NCI-H1417 (cell line): ENCODE data around the gene CNTN5.

Source experiments
- DNase-seq, 3 experiments: peaks; one replicate each; lab custom pipeline; 2025; lab: John Stamatoyannopoulos, UW

Gene CNTN5

GRCh38 chr11:99918761-99919160, 898.0 kb downstream of the CNTN5 start:
- no peak for DNase-seq

- DNase-seq, result no peak
These were observed 900.2 kb downstream of the CNTN5 start for GRCh38 chr11:99920956-99921355.

GRCh38 chr11:99925968-99926367, 905.2 kb downstream of the CNTN5 start:
- DNase-seq, result peak in 1 of 3 experiments; percentile 23

GRCh38 chr11:99932684-99933083, 911.9 kb downstream of the CNTN5 start:
- DNase-seq, result no peak

DNA sequence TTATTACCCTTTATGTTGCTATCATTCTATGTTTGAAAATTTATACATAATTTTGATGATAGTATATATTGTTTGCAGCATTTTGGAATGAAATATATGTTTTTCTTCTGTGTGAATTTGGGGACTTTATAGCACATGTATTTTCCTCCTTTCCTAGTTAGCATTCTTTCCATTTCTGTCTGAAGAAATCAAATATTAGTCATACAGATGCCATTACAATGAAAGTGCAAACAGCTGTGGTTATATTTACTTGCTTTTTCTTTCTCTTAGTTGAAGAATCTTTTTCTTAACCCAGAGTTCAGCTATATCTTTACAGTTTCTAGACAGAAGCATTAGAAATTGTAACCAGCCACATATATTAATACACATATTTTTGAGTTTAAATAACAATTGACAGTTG, 913.3 kb downstream of the CNTN5 start:
- no peak for DNase-seq

GRCh38 chr11:99937330-99937729, 916.6 kb downstream of the CNTN5 start:
- DNase-seq, result no peak

GRCh38 chr11:99952816-99953215, 932.1 kb downstream of the CNTN5 start:
- DNase-seq, result no peak

GRCh38 chr11:99960536-99960935, 939.8 kb downstream of the CNTN5 start:
- DNase-seq, result no peak

GRCh38 chr11:99968336-99968735, 947.6 kb downstream of the CNTN5 start:
- DNase-seq, result no peak

- DNase-seq, result no peak
These were observed 953.2 kb downstream of the CNTN5 start for GRCh38 chr11:99973993-99974392.

DNA sequence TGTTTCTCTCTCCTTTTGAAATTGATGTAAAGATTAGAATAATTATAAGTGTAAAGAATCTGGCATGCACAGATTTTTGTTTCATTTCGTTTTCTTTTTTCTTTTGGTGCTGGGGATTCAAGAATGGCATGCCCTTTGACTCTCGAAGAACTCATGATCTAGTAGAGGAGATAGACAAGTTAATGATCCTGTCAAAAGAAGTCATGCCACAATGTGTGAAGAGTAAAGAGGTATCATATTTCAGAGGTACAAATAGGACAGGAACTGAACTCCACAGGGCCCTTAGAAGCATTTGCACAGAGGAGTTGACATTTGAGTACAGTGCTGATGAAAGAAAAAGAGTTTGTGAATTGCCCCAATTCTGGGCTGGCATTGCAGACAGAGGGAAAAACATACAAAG, 958.3 kb downstream of the CNTN5 start:
- DNase-seq, result peak in 1 of 3 experiments; percentile 15

GRCh38 chr11:99987821-99988470, 967.2 kb downstream of the CNTN5 start:
- DNase-seq, result no peak

- no peak for DNase-seq
These were observed 967.7 kb downstream of the CNTN5 start for GRCh38 chr11:99988471-99988837.

- DNase-seq, result no peak
These were observed 983.2 kb downstream of the CNTN5 start for GRCh38 chr11:100003985-100004384.

DNA sequence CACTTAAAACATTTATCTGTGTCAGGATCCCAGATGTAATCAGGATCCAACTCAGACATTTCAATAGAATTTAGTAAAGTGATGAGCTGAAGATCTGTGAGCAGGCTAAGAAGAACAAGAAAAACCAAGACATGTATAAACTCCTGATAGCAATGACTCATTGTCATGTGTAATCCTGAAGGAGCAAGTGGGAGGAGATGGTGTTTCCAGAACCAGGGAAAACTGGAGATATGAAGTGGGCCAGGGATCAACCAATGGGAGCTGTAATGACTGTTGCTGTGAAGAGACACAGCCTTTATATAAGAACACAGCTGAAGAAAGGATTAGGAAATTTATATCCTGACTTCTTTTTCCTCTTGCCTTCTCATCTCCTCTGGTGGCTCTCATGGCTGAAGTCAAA, 983.8 kb downstream of the CNTN5 start:
- no peak for DNase-seq

DNA sequence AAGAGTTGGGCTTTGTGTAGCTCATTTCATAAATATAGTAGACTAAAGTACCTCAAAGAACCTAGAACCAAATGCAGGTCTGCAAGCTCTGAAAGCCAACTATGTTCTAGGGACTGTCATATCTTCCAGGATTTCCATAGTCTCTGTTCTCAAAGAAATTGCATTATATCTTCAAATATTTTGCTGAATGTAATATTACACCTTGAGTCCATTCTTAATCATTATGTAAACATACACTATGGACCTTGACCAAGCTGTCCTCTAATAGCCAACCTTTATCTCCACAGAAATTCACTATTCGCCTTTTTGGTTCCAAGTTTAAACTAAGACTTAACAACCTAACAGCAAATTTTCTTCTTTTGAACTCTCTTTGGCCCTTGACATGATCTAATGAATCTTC, 987.7 kb downstream of the CNTN5 start:
- DNase-seq, result no peak

DNA sequence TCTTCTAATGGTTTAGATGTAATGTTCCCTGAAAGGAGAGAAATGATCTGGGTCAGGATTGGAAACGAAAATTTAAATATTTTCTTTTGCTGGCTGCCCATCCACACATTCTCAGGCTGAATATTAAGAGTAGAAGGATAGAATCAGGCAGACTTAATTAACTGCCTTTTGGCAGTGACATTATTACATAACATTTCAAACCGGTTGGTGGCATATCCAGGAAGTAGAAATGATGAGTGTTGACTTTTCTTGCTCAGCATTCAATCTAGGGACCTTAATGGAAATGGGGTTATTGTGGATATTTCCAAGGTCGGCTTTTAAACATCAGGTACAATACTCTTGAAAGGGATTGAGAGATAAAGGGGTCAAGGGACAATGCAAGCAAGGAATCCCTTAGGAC, 989.0 kb downstream of the CNTN5 start:
- no peak for DNase-seq

GRCh38 chr11:100010393-100010792, 989.6 kb downstream of the CNTN5 start:
- DNase-seq, result no peak

DNA sequence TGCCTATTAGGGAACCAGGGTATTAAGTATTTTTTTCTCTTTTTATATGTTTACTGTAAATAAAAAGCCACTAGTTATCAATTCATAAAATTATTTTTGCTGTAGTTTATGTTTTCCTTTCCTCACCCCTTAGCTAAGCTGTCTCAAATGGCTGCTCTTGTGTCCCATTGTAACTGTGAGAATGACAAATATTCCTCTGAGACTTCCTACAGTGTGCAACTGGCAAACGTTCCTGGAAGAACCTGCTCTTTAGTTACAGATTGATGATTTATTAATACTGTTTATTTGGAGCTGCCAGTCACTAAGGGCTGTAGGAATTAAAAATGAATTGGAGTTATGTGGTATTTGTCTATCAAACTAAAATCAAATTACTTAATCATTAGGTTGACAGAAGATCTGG, 990.9 kb downstream of the CNTN5 start:
- peak in 1 of 3 experiments; percentile 21 for DNase-seq

GRCh38 chr11:100013011-100013410, 992.3 kb downstream of the CNTN5 start:
- DNase-seq, result no peak

DNA sequence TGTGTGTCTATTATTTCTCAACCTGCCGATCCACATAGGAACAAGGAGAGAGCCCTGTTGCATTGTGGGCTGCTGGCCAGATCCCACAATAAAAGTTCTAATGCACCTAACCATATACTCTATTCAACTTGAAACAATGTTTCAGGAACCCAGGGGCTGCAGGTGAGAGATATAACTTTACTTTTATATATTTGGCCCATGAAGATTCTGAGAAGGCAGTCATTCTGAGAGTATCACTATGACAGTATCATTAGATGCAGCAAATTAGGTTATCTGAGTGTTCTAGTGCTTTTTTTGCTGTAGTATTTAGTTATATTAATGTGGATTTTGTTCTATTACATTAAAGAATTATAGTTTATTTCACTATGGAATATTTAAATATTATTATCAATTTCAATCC, 1011.2 kb downstream of the CNTN5 start:
- DNase-seq, result no peak

- no peak for DNase-seq
These were observed 1040.3 kb downstream of the CNTN5 start for GRCh38 chr11:100061006-100061405.

DNA sequence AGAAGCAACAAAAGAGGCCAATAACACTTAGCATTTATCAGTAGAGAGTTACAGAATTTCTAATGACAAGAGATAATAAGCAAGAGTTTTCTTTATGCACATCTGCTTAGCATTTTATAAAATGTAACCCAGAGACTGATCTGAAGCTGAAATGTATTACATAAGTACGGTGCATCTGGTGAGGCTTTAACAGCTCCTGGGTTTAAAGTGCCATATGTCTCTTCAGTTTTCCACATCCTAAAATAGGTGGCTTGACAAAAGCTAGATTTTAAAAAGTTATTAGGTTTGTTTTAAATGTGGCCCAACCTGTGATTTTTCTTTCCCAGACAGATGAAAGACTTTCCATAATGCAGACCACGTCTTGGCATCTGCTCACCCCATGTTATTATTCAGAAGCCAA, 1045.7 kb downstream of the CNTN5 start:
- no peak for DNase-seq

- DNase-seq, result peak in 2 of 3 experiments; percentile 9 to 65
These were observed 1047.4 kb downstream of the CNTN5 start for GRCh38 chr11:100068116-100068515.

DNA sequence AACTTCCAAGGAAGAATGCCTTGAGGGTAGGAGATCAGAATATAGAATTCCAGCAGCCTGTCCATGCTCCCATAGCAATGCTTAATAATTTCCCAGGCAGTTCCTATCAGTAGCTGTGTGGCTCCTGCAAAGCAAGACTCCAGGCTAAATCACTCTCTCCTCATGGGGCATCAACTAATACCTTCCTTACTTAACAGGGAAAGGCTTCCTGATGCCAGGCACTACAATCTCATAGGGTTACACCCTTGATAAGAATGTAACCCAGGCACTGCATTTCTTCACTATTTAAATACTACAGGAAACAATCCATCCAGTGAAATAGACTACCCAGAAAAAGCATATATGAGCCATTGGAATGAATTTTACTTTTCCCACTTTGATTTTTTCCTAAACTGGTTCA, 1051.4 kb downstream of the CNTN5 start:
- DNase-seq, result no peak
